ENCODE data around the gene ESPN. TPM values are rescaled to one million over a fixed set of nuclear protein-coding genes. Genes with fewer than 3 reads are reported as not detected.
A peak's percentile ranks its signal among the peaks of the same experiment; 100 is the strongest.

ESPN gene
- total RNA-seq, 2 donors from 2014 or later = 4.1 to 10.5 TPM

- H3K9ac ChIP-seq (ENCODE audit: extremely low read depth, low read length, poor library complexity, severe bottlenecking) = no peak overlapping the region
- H3K4me1 Mint-ChIP-seq = peaks cover 16% of the 10 kb centered on the region
- H3K27ac ChIP-seq (ENCODE audit: low read depth, low read length) = no peak overlapping the region
- no peak overlapping the region for H3K4me3 Mint-ChIP-seq
- no peaks in the 10 kb centered on the region for H3K27me3 ChIP-seq (ENCODE audit: control insufficient read depth, insufficient read depth, low read length, poor library complexity, severe bottlenecking)
- TF ChIP-seq CTCF (conservative IDR thresholded peaks at IDR 0.05) = no peak
- H3K9me3 ChIP-seq (ENCODE audit: control insufficient read depth, low read length) = peaks cover 19% of the 10 kb centered on the region
- H3K27ac Mint-ChIP-seq = no peak overlapping the region
- DNase-seq = no peak
- H3K36me3 ChIP-seq (ENCODE audit: control insufficient read depth, insufficient read depth, low read length) = no peaks in the 10 kb centered on the region
- H3K27me3 Mint-ChIP-seq (ENCODE audit: insufficient read depth) = no peaks in the 10 kb centered on the region
- no peak overlapping the region for H3K4me3 ChIP-seq (ENCODE audit: low read length)
- WGBS, 2 experiments (ENCODE audit: insufficient coverage in 1 of 2, insufficient read length in 1 of 2) = 91 to 100% methylated on average over 1 of the region's 1 CpG
- peaks cover 12% of the 10 kb centered on the region for H3K36me3 Mint-ChIP-seq (ENCODE audit: low read depth)
- H3K4me1 ChIP-seq (ENCODE audit: control insufficient read depth, insufficient read depth, low read length) = no peaks in the 10 kb centered on the region
- peaks cover 11% of the 10 kb centered on the region for H3K9me3 Mint-ChIP-seq
Observed at GRCh38 chr1:6384135-6384534, 40.4 kb upstream of the ESPN start.

GRCh38 chr1:6384962-6385361, 39.6 kb upstream of the ESPN start:
- H3K9me3 ChIP-seq (ENCODE audit: control insufficient read depth, low read length) = peaks cover 15% of the 10 kb centered on the region
- H3K27me3 ChIP-seq (ENCODE audit: control insufficient read depth, insufficient read depth, low read length, poor library complexity, severe bottlenecking) = no peaks in the 10 kb centered on the region
- no peaks in the 10 kb centered on the region for H3K36me3 ChIP-seq (ENCODE audit: control insufficient read depth, insufficient read depth, low read length)
- Mint-ChIP-seq H3K36me3 (ENCODE audit: low read depth) (peaks cover 11% of the 10 kb centered on the region), H3K27ac (peak overlapping the region; percentile 86), H3K9me3 (peaks cover 8% of the 10 kb centered on the region), H3K4me1 (peaks cover 16% of the 10 kb centered on the region), H3K4me3 (no peak overlapping the region), H3K27me3 (ENCODE audit: insufficient read depth) (no peaks in the 10 kb centered on the region)
- H3K4me3 ChIP-seq (ENCODE audit: low read length) = no peak overlapping the region
- no peak overlapping the region for H3K9ac ChIP-seq (ENCODE audit: extremely low read depth, low read length, poor library complexity, severe bottlenecking)
- no peak for TF ChIP-seq CTCF (conservative IDR thresholded peaks at IDR 0.05)
- H3K4me1 ChIP-seq (ENCODE audit: control insufficient read depth, insufficient read depth, low read length) = no peaks in the 10 kb centered on the region
- WGBS, 2 experiments (ENCODE audit: insufficient coverage in 1 of 2, insufficient read length in 1 of 2) = 73 to 91% methylated on average over 2 to 5 of the region's 5 CpGs
- DNase-seq = no peak
- H3K27ac ChIP-seq (ENCODE audit: low read depth, low read length) = peak overlapping the region; percentile 38

- peak; percentile 94 for DNase-seq
- Histone ChIP-seq H3K9ac (ENCODE audit: extremely low read depth, low read length, poor library complexity, severe bottlenecking) (no peak overlapping the region), H3K36me3 (ENCODE audit: control insufficient read depth, insufficient read depth, low read length) (no peaks in the 10 kb centered on the region), H3K4me3 (ENCODE audit: low read length) (no peak overlapping the region), H3K4me1 (ENCODE audit: control insufficient read depth, insufficient read depth, low read length) (no peaks in the 10 kb centered on the region), H3K27me3 (ENCODE audit: control insufficient read depth, insufficient read depth, low read length, poor library complexity, severe bottlenecking) (no peaks in the 10 kb centered on the region), H3K9me3 (ENCODE audit: control insufficient read depth, low read length) (peaks cover 8% of the 10 kb centered on the region), H3K27ac (ENCODE audit: low read depth, low read length) (no peak overlapping the region)
- Mint-ChIP-seq H3K27me3 (ENCODE audit: insufficient read depth) (no peaks in the 10 kb centered on the region), H3K36me3 (ENCODE audit: low read depth) (peaks cover 9% of the 10 kb centered on the region), H3K4me1 (peaks cover 16% of the 10 kb centered on the region), H3K4me3 (no peak overlapping the region), H3K27ac (peak overlapping the region; percentile 86), H3K9me3 (peaks cover 2% of the 10 kb centered on the region)
- no peak for TF ChIP-seq CTCF (conservative IDR thresholded peaks at IDR 0.05)
- 59 to 65% methylated on average over 17 to 22 of the region's 22 CpGs for WGBS, 2 experiments (ENCODE audit: insufficient coverage in 1 of 2, insufficient read length in 1 of 2)
Observed at GRCh38 chr1:6385488-6386191, 38.9 kb upstream of the ESPN start.
